A673 (cell line): ENCODE results near the gene TM7SF3.

ENCODE experiments used
- CTCF ChIP-seq: fragments of 300-800, 200-600 bp; sonication (generic); conservative IDR thresholded peaks from 2 replicates; pipeline ENCODE4 v1.5.1; 2017; ENCODE audit warnings: low read depth, mild to moderate bottlenecking, antibody characterized with exemption, low read length, moderate library complexity, mixed read lengths
- EZH2 ChIP-seq: fragments of 200-600 bp; sonication (generic); IDR thresholded peaks from 2 replicates; pipeline ENCODE4 v1.6.1; 2017; ENCODE audit warnings: borderline replicate concordance, low read depth, mild to moderate bottlenecking, mixed read lengths, antibody characterized with exemption, low read length; ENCODE audit not compliant: poor library complexity, severe bottlenecking

DNA sequence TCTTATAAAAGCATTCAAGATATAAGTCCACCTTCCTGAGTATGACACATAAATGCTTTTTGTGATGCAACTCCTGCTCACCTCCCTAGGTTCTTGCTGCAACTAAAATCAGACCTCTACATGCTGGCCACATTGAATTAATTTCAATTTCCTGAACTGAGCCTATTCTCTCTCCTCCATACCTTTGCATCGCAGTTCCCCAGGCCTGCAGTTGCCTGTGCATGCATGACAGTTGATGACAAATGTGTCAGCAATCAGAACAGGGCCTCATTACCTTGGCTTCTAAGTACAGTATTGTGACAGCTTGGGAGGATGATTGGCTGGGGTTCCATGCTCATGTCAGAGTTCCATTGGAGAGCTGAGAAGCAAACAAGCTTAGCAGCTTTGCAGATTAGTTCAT is 3.9 kb upstream of the TM7SF3 start:
- no peak for TF ChIP-seq CTCF
- no peak for TF ChIP-seq EZH2
